Measurements from ENCODE around the gene CDRT15L2.
"Not testable (repeated sequence)": the region's sequence is repeated elsewhere in the genome, so short reads cannot be mapped to it uniquely, and the experiment has no call there.

Gene CDRT15L2

GRCh38 chr17:20579424-20579823 is at the start of gene CDRT15L2:
Gene CDRT15L2, plus strand, starts transcription at chr17:20579724. Its CDS starts 20 bp downstream, at chr17:20579744.
- not testable (repeated sequence) for H3K4me3 ChIP-seq (ENCODE audit: low read depth, low read length)

GRCh38 chr17:20530104-20530503 is 49.4 kb upstream of the CDRT15L2 start:
- not testable (repeated sequence) for H3K4me3 ChIP-seq (ENCODE audit: low read depth, low read length)

- H3K4me3 ChIP-seq (ENCODE audit: low read depth, low read length) = peak overlapping the region; percentile 59
Observed at GRCh38 chr17:20532544-20533090, 46.9 kb upstream of the CDRT15L2 start.

- peak overlapping the region; percentile 59 for H3K4me3 ChIP-seq (ENCODE audit: low read depth, low read length)
Observed at GRCh38 chr17:20533206-20533605, 46.3 kb upstream of the CDRT15L2 start.

DNA sequence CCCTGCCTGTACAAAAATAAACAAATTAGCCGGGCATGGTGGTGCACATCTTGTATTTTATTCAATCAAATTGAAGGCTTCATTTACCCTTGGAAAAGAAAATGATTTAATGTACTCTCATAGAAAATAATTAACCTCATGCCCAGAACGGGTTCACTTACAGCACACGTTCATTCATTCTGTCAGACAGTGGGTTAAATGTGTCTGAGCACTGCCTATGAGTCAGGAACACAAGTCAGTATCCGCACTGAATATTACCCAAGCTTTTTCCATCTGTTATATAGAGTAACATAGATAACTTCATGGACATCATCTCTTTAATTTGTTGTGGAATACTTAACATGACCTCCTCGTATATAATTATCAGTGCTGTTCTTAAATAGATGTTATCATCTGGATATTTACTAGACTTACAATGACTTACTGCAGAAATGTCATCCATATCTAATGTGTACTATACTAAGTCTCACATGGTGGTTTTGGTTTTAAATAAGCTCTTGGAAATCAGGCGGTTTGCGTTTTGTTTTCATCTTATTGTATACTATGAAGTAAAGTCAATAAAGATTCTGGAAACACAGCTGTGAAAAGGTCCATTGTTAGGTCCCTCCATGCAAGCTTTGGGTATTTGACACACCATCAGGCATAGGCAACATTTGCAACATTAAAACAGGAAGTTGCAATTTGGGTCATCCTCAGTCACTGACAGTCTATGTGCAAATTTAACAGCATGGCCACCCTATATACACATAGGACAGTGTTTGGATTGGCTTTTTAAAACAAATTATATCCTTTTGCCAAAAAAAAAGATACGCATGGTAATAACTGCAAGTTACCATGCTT is 44.6 kb upstream of the CDRT15L2 start:
- not testable (repeated sequence) for H3K4me3 ChIP-seq (ENCODE audit: low read depth, low read length)

DNA sequence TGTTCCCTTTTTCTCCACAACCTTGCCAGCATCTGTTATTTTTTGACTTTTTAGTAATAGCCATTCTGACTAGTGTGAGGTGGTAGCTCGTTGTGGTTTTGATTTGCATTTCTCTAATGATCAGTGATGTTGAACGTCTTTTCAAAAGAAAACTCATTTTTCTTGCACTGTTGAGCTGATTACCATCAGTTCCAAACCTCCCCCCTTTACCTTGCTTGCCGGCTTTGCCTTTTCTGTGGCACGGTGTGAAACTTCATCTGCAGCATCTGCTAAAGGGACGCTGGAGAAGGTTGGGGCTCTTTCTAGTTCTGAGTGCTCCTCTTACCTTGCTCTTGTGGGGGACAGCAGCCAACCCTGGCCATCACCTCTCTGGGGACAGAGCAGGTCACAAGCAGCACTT is 39.1 kb upstream of the CDRT15L2 start:
- not testable (repeated sequence) for H3K4me3 ChIP-seq (ENCODE audit: low read depth, low read length)

DNA sequence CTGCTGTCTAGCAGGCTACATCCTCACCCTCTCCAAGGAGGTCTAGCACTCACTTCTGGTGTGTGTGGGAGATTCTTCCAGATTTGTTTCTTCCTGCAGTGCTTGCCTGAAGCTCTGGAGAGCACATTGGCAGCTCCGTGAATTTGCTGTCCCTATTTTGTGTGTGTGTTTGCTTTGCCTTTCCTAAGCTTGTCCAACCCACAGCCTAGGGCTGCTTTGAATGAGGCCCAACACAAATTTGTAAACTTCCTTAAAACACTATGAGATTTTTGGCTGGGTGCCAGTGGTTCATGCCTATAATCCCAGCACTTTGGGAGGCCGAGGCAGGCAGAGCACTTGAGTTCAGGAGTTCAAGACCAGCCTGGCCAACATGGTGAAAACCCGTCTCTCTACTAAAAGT is 38.7 kb upstream of the CDRT15L2 start:
- H3K4me3 ChIP-seq (ENCODE audit: low read depth, low read length) = not testable (repeated sequence)

- not testable (repeated sequence) for H3K4me3 ChIP-seq (ENCODE audit: low read depth, low read length)
Observed at GRCh38 chr17:20541853-20542546, 37.5 kb upstream of the CDRT15L2 start.

GRCh38 chr17:20547923-20548322 is 31.6 kb upstream of the CDRT15L2 start:
- not testable (repeated sequence) for H3K4me3 ChIP-seq (ENCODE audit: low read depth, low read length)

DNA sequence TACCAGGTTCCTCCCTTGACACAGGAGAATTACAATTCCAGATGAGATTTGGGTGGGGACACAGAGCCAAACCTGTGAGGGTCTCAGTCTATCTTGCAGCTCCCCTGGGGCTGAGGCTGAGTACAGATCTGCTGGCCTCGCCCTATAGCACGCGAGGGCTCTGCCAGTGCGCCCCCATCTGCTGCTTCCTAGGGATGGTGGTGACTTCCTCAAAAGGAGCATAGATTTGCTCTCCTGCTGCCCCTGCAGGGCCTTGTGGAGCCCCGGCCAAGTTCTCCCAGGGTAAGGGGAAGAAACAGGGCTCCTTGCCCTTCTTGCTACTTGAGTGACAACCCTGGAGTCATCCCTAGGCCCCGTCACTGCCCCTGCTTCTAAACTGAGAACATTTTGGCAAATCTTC is 26.6 kb upstream of the CDRT15L2 start:
- not testable (repeated sequence) for H3K4me3 ChIP-seq (ENCODE audit: low read depth, low read length)

- H3K4me3 ChIP-seq (ENCODE audit: low read depth, low read length) = not testable (repeated sequence)
Observed at GRCh38 chr17:20554728-20555127, 24.8 kb upstream of the CDRT15L2 start.

GRCh38 chr17:20555135-20556010 is 24.2 kb upstream of the CDRT15L2 start:
- not testable (repeated sequence) for H3K4me3 ChIP-seq (ENCODE audit: low read depth, low read length)

- H3K4me3 ChIP-seq (ENCODE audit: low read depth, low read length) = not testable (repeated sequence)
Observed at GRCh38 chr17:20558096-20558495, 21.4 kb upstream of the CDRT15L2 start.

GRCh38 chr17:20559018-20559417 is 20.5 kb upstream of the CDRT15L2 start:
- H3K4me3 ChIP-seq (ENCODE audit: low read depth, low read length) = not testable (repeated sequence)

GRCh38 chr17:20562587-20562986 is 16.9 kb upstream of the CDRT15L2 start:
- H3K4me3 ChIP-seq (ENCODE audit: low read depth, low read length) = no peak overlapping the region
- TF ChIP-seq, protein P1, sequence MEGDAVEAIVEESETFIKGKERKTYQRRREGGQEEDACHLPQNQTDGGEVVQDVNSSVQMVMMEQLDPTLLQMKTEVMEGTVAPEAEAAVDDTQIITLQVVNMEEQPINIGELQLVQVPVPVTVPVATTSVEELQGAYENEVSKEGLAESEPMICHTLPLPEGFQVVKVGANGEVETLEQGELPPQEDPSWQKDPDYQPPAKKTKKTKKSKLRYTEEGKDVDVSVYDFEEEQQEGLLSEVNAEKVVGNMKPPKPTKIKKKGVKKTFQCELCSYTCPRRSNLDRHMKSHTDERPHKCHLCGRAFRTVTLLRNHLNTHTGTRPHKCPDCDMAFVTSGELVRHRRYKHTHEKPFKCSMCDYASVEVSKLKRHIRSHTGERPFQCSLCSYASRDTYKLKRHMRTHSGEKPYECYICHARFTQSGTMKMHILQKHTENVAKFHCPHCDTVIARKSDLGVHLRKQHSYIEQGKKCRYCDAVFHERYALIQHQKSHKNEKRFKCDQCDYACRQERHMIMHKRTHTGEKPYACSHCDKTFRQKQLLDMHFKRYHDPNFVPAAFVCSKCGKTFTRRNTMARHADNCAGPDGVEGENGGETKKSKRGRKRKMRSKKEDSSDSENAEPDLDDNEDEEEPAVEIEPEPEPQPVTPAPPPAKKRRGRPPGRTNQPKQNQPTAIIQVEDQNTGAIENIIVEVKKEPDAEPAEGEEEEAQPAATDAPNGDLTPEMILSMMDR (IDR thresholded peaks at IDR 0.05; ENCODE audit: low read depth, low read length) = no peak

DNA sequence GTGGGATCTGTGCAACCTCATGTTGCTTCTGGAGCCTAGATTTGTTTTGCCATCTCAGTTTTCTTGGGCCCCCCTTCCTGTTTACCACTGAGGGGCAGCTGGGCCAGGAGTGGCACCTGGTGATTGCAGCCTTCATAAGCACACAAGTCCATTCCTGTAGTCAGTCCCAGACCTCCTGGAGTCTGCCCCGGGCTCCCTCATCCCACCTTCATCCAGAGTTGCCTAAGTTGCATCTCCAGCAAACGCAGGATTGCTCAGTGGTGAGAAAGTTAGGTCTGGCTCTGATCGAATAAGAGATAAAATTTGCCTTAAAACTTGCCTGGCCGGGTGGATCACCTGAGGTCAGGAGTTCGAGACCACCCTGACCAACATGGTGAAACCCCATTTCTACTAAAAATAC is 14.3 kb upstream of the CDRT15L2 start:
- not testable (repeated sequence) for H3K4me3 ChIP-seq (ENCODE audit: low read depth, low read length)

All from WI38 (cell line).